H9 (cell line): ENCODE data around the gene RAI1. TPM values are rescaled to one million over a fixed set of nuclear protein-coding genes. Genes with fewer than 3 reads are reported as not detected.

Experiments
- DNase-seq: peaks from one replicate; pipeline ENCODE4 v3.0.0-alpha.2; 2017
- H2AFZ ChIP-seq: one replicate; pipeline ENCODE4 v1.6.1; 2013; ENCODE audit warnings: mild to moderate bottlenecking, low read length, control low read depth, moderate library complexity
- H2AK5ac ChIP-seq: 2 replicates; pipeline ENCODE4 v1.6.1; 2013; ENCODE audit warnings: low read length, control low read depth, mixed read lengths; ENCODE audit not compliant: insufficient read length
- H2BK120ac ChIP-seq: one replicate; pipeline ENCODE4 v1.6.1; 2013; ENCODE audit warnings: low read depth, mild to moderate bottlenecking, low read length, control low read depth, inconsistent platforms; ENCODE audit not compliant: poor library complexity, severe bottlenecking
- H2BK12ac ChIP-seq: 2 replicates; pipeline ENCODE4 v1.6.1; 2013; ENCODE audit warnings: low read length, control low read depth, mixed read lengths, low read depth; ENCODE audit not compliant: insufficient read length
- H2BK15ac ChIP-seq: 2 replicates; pipeline ENCODE4 v1.6.1; 2013; ENCODE audit warnings: low read depth, low read length, control low read depth
- H2BK20ac ChIP-seq: one replicate; pipeline ENCODE4 v1.6.1; 2013; ENCODE audit warnings: low read depth, mild to moderate bottlenecking, low read length, control low read depth, inconsistent platforms; ENCODE audit not compliant: poor library complexity, severe bottlenecking
- H2BK5ac ChIP-seq: 2 replicates; pipeline ENCODE4 v1.6.1; 2013; ENCODE audit warnings: low read length, control low read depth, mixed read lengths; ENCODE audit not compliant: insufficient read length
- H3K14ac ChIP-seq: 2 replicates; pipeline ENCODE4 v1.6.1; 2013; ENCODE audit warnings: low read length, control low read depth; ENCODE audit not compliant: insufficient read depth
- H3K18ac ChIP-seq: 2 replicates; pipeline ENCODE4 v1.6.1; 2013; ENCODE audit warnings: low read depth, mild to moderate bottlenecking, mixed read lengths, low read length, control low read depth; ENCODE audit not compliant: insufficient read length
- H3K23ac ChIP-seq: 2 replicates; pipeline ENCODE4 v1.6.1; 2013; ENCODE audit warnings: low read length, control low read depth, mixed read lengths, low read depth; ENCODE audit not compliant: insufficient read length
- H3K23me2 ChIP-seq: 2 replicates; pipeline ENCODE4 v1.6.1; 2013; ENCODE audit warnings: low read depth, mild to moderate bottlenecking, mixed read lengths, low read length, control low read depth; ENCODE audit not compliant: insufficient read length, poor library complexity, severe bottlenecking
- H3K27ac ChIP-seq: 2 replicates; pipeline ENCODE4 v1.5.1; 2013; ENCODE audit warnings: low read length, control low read depth, mixed read lengths, low read depth; ENCODE audit not compliant: insufficient read length
- H3K27me3 ChIP-seq: 2 replicates; pipeline ENCODE4 v1.6.1; 2013; ENCODE audit warnings: low read length, control low read depth, inconsistent platforms; ENCODE audit not compliant: insufficient read depth
- H3K4ac ChIP-seq: 2 replicates; pipeline ENCODE4 v1.6.1; 2013; ENCODE audit warnings: low read depth, mild to moderate bottlenecking, control low read depth, inconsistent platforms, low read length, moderate library complexity
- H3K4me1 ChIP-seq: 2 replicates; pipeline ENCODE4 v1.6.1; 2013; ENCODE audit warnings: low read length, control low read depth, inconsistent platforms; ENCODE audit not compliant: insufficient read depth
- H3K4me2 ChIP-seq: 2 replicates; pipeline ENCODE4 v1.6.1; 2013; ENCODE audit warnings: low read length, control low read depth, mixed read lengths; ENCODE audit not compliant: insufficient read length, insufficient read depth
- H3K56ac ChIP-seq: 2 replicates; pipeline ENCODE4 v1.6.1; 2013; ENCODE audit warnings: low read depth, mild to moderate bottlenecking, mixed read lengths, low read length, control low read depth; ENCODE audit not compliant: insufficient read length
- H3K79me1 ChIP-seq: 2 replicates; pipeline ENCODE4 v1.6.1; 2013; ENCODE audit warnings: low read depth, mild to moderate bottlenecking, moderate library complexity, low read length, control low read depth, inconsistent platforms; ENCODE audit not compliant: insufficient read depth, poor library complexity, severe bottlenecking
- H3K79me2 ChIP-seq: 2 replicates; pipeline ENCODE4 v1.6.1; 2013; ENCODE audit warnings: low read length, control low read depth, inconsistent platforms; ENCODE audit not compliant: insufficient read depth
- H3K9ac ChIP-seq: 2 replicates; pipeline ENCODE4 v1.6.1; 2013; ENCODE audit warnings: low read length, control low read depth, mixed read lengths; ENCODE audit not compliant: insufficient read length; ENCODE audit errors: extremely low read depth
- H3K9me3 ChIP-seq: one replicate; pipeline ENCODE4 v1.6.1; 2013; ENCODE audit warnings: low read depth, low read length, inconsistent platforms; ENCODE audit not compliant: control insufficient read depth
- H3T11ph ChIP-seq: one replicate; pipeline ENCODE4 v1.6.1; 2013; ENCODE audit warnings: mild to moderate bottlenecking, low read length, control low read depth, inconsistent platforms
- H4K20me1 ChIP-seq: one replicate; pipeline ENCODE4 v1.6.1; 2013; ENCODE audit not compliant: control insufficient read depth, insufficient read length, insufficient read depth
- H4K5ac ChIP-seq: 2 replicates; pipeline ENCODE4 v1.6.1; 2013; ENCODE audit warnings: low read depth, mild to moderate bottlenecking, mixed read lengths, low read length, control low read depth; ENCODE audit not compliant: insufficient read length
- H4K8ac ChIP-seq: replicated peaks from 2 replicates; pipeline ENCODE4 v1.6.1; 2013; ENCODE audit warnings: low read length, control low read depth, mixed read lengths, low read depth; ENCODE audit not compliant: insufficient read length
- H4K91ac ChIP-seq: 2 replicates; pipeline ENCODE4 v1.6.1; 2013; ENCODE audit warnings: low read depth, mild to moderate bottlenecking, moderate library complexity, mixed read lengths, low read length, control low read depth; ENCODE audit not compliant: insufficient read length
- H3K27ac Mint-ChIP-seq, 3 experiments: 2 replicates in 2 of 3; 3 replicates in 1 of 3; pipeline ENCODE4 v1.8.0; 2020 to 2021; ENCODE audit warnings: mixed read lengths in 3 of 3, mild to moderate bottlenecking in 1 of 3, moderate library complexity in 1 of 3
- H3K27me3 Mint-ChIP-seq: 2 replicates; pipeline ENCODE4 v1.8.0; 2021; ENCODE audit warnings: low read depth, mild to moderate bottlenecking, moderate library complexity, mixed read lengths
- H3K36me3 Mint-ChIP-seq, 3 experiments: 2 replicates in 2 of 3; 3 replicates in 1 of 3; pipeline ENCODE4 v1.8.0; 2020 to 2021; ENCODE audit warnings: low read depth in 3 of 3, mixed read lengths in 3 of 3; ENCODE audit not compliant: insufficient read depth in 1 of 3
- H3K4me1 Mint-ChIP-seq, 2 experiments: 2 replicates each; pipeline ENCODE4 v1.8.0; 2020; ENCODE audit warnings: mixed read lengths in 2 of 2
- H3K4me3 Mint-ChIP-seq, 2 experiments: 2 replicates in 1 of 2; 3 replicates in 1 of 2; pipeline ENCODE4 v1.8.0; 2020 to 2021; ENCODE audit warnings: mild to moderate bottlenecking in 2 of 2, mixed read lengths in 2 of 2, moderate library complexity in 1 of 2
- H3K9me3 Mint-ChIP-seq, 2 experiments: 2 replicates in 1 of 2; 3 replicates in 1 of 2; pipeline ENCODE4 v1.8.0; 2020; ENCODE audit warnings: mild to moderate bottlenecking in 2 of 2, mixed read lengths in 2 of 2, moderate library complexity in 1 of 2
- WGBS: extraction: QIAGEN DNeasy Blood & Tissue Kit; methylation state at CpG from one replicate; pipeline ENCODE4 v1.1.7; 2013; ENCODE audit warnings: missing lambda C conversion rate, low lambda C conversion rate, mixed read lengths; ENCODE audit not compliant: insufficient read length; ENCODE audit errors: extremely low coverage; 5-methylcytosine and 5-hydroxymethylcytosine counted together
- total RNA-seq: library from RNA; stranded (reverse); gene quantifications from 2 replicates; pipeline ENCODE4 v1.2.1, GENCODE V29; 2021
- TF ChIP-seq, protein P1 (sequence below): fragments of 200-600 bp; sonication (generic); conservative IDR thresholded peaks from 3 replicates; pipeline ENCODE4 v1.8.0; 2021; ENCODE audit warnings: antibody characterized with exemption, mild to moderate bottlenecking

The RAI1 gene
- total RNA-seq, 1 experiment from 2014 or later: 1.5 TPM

DNA sequence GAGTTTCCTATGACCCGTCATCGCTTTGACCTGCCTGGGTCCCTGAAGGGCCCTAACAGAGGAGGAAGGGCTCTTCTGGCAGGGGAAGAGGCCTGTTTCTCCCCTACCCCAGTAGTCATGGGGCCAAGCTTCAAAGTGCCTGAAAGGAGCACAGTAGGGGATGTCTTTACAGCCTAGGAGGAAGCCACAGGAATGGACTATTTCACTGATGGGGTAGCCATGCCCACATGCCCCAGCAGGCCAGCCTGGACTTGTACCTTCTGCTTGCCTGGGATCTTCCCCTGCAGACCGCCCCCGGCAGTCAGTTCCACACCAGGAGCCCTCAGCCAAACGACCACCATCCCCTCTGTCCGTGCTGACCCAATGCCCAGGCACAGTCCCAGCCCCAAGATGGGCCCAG, 47.9 kb upstream of the RAI1 start:
- H2BK5ac ChIP-seq: no peak overlapping the region
- Mint-ChIP-seq H3K27ac (no peak overlapping the region), H3K4me1 (peaks cover 16% of the 10 kb centered on the region in 2 experiments), H3K36me3 (peaks cover 2 to 11% (median 3%) of the 10 kb centered on the region in 3 experiments; a peak in 6 of 7 replicates), H3K4me3 (no peak overlapping the region), H3K9me3 (peaks cover 7 to 9% of the 10 kb centered on the region in 2 experiments; a peak in 4 of 5 replicates), H3K27me3 (peaks cover 10% of the 10 kb centered on the region)
- H4K8ac ChIP-seq: no peak overlapping the region
- H3K23ac ChIP-seq: no peak overlapping the region
- H3T11ph ChIP-seq: no peak overlapping the region
- no peak overlapping the region for H2BK12ac ChIP-seq
- no peaks in the 10 kb centered on the region for H3K9me3 ChIP-seq
- H3K4me1 ChIP-seq: no peaks in the 10 kb centered on the region
- no peaks in the 10 kb centered on the region for H3K27me3 ChIP-seq
- no peak overlapping the region for H4K5ac ChIP-seq
- H3K56ac ChIP-seq: no peak overlapping the region
- no peak overlapping the region for H2AK5ac ChIP-seq
- no peak overlapping the region for H3K9ac ChIP-seq
- H3K4me2 ChIP-seq: no peak overlapping the region
- no peak for DNase-seq
- no peaks in the 10 kb centered on the region for H3K79me2 ChIP-seq
- TF ChIP-seq, protein P1, sequence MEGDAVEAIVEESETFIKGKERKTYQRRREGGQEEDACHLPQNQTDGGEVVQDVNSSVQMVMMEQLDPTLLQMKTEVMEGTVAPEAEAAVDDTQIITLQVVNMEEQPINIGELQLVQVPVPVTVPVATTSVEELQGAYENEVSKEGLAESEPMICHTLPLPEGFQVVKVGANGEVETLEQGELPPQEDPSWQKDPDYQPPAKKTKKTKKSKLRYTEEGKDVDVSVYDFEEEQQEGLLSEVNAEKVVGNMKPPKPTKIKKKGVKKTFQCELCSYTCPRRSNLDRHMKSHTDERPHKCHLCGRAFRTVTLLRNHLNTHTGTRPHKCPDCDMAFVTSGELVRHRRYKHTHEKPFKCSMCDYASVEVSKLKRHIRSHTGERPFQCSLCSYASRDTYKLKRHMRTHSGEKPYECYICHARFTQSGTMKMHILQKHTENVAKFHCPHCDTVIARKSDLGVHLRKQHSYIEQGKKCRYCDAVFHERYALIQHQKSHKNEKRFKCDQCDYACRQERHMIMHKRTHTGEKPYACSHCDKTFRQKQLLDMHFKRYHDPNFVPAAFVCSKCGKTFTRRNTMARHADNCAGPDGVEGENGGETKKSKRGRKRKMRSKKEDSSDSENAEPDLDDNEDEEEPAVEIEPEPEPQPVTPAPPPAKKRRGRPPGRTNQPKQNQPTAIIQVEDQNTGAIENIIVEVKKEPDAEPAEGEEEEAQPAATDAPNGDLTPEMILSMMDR: no peak
- no peak overlapping the region for H2BK15ac ChIP-seq
- no peaks in the 10 kb centered on the region for H4K20me1 ChIP-seq
- no CpG with 5 or more reads among the region's 6 CpGs for WGBS
- no peak overlapping the region for H2BK120ac ChIP-seq
- H2BK20ac ChIP-seq: no peak overlapping the region
- H3K14ac ChIP-seq: no peak overlapping the region
- no peak overlapping the region for H4K91ac ChIP-seq
- no peak overlapping the region for H3K4ac ChIP-seq
- H3K79me1 ChIP-seq: no peaks in the 10 kb centered on the region
- no peak overlapping the region for H3K27ac ChIP-seq
- no peak overlapping the region for H3K18ac ChIP-seq
- H3K23me2 ChIP-seq: no peaks in the 10 kb centered on the region
- no peak overlapping the region for H2AFZ ChIP-seq
